Hematopoietic multipotent progenitor cell treated with erythropoietin and hydrocortisone succinate and interleukin-3 and kit ligand, for 8 days (in vitro differentiated cells): ENCODE results near the gene NT5C2.
A peak's percentile ranks its signal among the peaks of the same experiment; 100 is the strongest.
"Not testable (repeated sequence)": the region's sequence is repeated elsewhere in the genome, so short reads cannot be mapped to it uniquely, and the experiment has no call there.

Experiments
- DNase-seq: peaks from one replicate; pipeline ENCODE4 v3.0.0-alpha.2; 2015

The NT5C2 gene

DNA sequence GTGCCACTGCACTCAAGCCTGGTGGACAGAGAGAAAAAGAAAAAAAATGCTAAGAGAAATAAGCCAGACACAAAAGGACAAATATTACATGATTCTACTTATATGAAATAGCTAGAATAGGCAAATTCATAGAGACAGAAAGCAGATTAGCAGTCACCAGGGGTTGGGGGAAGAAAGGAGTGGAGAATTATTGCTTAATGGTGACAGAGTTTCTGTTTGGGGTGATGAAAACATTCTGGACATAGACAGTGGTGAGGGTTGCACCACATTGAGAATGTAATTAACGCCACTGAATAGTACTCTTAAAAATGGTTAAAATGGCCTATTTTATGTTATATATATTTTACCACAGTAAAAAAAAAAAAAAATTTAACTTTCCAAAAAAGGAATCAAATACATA lies 6.4 kb upstream of the NT5C2 start:
- no peak for DNase-seq

DNA sequence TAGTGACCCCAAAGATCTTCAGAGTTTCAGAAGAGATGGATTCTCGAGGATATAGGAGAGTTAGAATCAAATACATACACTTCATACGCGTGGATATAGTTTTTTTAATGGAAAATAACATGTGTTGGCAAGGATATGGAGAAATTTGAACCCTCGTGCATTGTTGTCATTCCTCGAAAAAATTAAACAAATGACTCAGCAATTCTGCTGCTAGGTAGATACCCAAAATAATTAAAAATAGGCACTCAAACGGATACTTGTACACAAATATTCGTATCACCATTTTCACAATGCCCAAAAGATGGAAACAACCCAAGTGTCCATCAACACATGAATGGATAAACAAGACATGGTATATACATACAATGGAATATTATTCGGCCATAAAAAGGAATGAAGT lies 5.6 kb upstream of the NT5C2 start:
- no peak for DNase-seq

DNA sequence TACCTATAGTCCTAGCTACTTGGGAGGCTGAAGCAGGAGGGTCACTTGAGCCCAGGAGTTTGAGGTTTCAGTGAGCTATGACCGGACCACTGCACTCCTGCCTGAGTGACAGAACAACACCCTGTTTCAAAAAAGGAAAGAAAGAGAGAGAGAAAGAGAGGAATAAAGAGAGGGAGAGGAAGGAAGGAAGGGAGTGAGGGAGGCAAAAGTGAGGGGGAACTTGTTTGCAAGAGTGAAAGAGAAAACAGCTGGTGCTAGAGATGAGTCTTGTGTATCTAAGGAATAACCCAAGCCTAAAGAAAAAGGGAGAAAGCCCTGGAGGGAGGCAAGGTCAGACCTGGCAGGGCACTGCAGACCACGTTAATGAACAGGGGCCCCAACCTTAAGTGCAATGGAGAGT lies 4.8 kb upstream of the NT5C2 start:
- DNase-seq, result no peak

DNA sequence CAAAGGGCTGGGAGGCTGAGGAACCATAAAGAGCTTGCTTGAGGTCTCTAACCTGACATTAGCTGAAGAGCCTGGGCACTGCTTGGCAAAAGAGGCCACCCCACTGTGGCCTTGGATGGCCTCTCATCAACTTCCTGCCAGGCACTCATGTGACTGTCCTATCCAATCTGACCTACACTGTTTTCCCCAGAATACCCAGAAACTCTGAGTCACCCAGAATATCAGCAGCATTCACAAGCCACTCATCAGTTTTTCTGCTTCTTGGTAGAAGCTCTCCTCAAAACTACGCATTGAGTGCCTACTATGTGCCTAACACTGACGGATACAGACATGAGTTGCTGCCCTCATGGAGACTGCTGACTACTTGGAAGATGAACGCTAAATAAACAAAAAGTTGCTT lies 4.1 kb upstream of the NT5C2 start:
- DNase-seq, result peak; percentile 98

GRCh38 chr10:103196516-103196915 lies 3.4 kb upstream of the NT5C2 start:
- no peak for DNase-seq

DNA sequence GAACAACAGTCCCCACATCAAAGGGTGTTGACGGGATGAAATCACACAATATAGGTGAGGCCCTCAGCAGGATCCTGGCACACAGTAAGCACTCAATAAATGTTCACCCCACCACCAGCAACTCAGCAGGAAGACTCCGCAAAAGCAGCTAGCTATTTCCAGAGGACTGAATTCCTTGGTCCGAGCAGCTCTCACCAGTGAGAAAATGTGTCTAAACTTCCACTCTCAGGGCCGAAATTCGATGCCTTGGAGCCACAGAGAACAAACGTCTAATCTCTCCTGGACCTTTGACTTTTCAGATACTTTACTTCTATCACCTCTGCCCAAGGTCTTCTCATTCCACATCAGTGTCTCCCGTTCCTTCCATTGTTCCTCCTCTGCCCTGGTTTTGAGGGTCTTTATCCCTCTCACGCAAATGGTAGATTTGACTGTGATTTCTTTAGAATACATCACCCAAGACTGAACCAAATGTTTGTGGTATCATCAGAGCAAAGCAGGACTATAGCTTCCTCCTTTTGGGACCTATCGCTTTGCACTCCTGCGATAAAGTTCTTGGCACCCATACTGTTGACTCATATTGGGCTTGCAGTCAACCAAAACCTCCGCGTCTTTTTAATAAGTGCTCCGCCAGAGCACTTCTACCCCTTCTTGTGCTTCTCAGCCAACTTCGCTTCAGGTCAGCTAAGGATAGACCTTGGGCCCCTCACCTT lies 903 bp upstream of the NT5C2 start:
- peak; percentile 95 for DNase-seq

GRCh38 chr10:103192451-103193106 lies 493 bp downstream of the NT5C2 start:
- peak; percentile 77 for DNase-seq

- DNase-seq, result no peak
Measured at GRCh38 chr10:103192089-103192450, 1.0 kb downstream of the NT5C2 start.

GRCh38 chr10:103191198-103191597 lies 1.9 kb downstream of the NT5C2 start:
- not testable (repeated sequence) for DNase-seq

DNA sequence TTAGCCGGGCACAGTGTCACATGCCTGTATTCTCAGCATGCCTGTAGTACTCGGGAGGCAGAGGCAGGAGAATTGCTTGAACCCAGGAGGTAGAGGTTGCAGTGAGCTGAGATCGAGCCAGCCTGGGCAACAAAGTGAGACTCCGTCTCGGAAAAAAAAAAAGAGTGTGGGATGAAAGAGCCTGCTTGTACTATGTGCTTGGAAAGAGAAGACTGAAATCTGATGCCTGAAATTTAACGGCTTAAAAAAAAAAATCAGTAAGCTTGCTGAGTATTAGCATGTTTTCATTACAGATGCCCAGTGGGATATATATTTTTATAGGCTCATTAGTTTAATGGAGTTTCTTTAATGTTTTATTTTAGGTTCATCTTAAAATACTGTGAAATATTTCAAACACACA lies 4.2 kb downstream of the NT5C2 start:
- DNase-seq, result no peak

GRCh38 chr10:103186128-103186527 lies 6.9 kb downstream of the NT5C2 start:
- no peak for DNase-seq

DNA sequence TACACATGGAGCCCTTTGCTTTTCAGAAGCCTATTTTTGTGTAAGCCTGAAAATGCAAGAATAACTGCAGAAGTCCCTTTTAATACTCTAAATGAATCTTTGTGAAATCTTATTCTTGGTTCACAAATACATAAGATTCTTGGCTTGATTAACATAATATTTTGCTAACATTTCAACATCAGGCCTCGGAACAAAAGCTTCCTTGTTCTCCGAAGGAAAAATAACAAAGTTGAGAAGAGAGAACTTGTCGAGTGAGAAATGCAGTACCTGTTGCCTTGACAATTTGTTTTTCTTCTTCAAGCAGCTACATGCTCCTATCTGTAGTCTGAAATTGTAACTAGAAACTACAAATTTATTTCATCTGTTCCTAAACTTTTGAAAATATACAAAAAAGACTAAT lies 8.5 kb downstream of the NT5C2 start:
- DNase-seq, result no peak

DNA sequence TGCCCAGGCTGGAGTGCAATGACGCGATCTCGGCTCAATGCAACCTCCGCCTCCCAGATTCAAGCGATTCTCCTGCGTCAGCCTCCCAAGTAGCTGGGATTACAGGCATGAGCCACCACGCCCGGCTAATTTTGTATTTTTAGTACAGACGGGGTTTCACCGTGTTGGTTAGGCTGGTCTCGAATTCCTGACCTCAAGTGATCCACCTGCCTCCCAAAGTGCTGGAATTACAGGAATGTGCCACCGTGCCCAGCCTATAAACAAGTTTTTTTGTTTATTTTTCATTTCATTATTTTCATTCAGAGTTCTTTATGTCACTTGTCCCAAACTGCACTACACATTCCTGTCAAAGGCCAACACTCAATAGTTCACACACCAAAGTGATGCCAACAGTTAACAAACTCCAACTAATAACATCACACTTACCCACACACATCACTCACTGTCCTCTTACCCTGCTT lies 9.1 kb downstream of the NT5C2 start:
- DNase-seq, result not testable (repeated sequence)

GRCh38 chr10:103181244-103181643 lies 11.8 kb downstream of the NT5C2 start:
- DNase-seq, result peak; percentile 56

DNA sequence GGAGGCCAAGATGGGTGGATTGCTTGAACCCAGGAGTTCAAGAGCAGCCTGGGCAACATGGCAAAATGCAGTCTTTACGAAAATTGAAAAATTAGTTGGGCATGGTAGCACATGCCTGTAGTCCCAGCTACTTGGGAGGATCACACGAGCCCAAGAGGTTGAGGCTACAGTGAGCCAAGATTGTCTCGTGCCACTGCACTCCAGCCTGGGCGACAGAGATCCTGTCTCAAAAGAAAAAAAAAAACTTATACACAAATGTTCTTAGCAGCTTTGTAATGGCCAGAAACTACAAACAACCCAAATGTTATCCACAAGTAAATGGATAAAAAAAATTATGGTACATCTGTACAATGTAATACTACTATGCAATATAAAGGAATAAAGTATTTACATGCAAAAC lies 12.6 kb downstream of the NT5C2 start:
- DNase-seq, result no peak

- no peak for DNase-seq
Measured at GRCh38 chr10:103177123-103177522, 15.9 kb downstream of the NT5C2 start.

DNA sequence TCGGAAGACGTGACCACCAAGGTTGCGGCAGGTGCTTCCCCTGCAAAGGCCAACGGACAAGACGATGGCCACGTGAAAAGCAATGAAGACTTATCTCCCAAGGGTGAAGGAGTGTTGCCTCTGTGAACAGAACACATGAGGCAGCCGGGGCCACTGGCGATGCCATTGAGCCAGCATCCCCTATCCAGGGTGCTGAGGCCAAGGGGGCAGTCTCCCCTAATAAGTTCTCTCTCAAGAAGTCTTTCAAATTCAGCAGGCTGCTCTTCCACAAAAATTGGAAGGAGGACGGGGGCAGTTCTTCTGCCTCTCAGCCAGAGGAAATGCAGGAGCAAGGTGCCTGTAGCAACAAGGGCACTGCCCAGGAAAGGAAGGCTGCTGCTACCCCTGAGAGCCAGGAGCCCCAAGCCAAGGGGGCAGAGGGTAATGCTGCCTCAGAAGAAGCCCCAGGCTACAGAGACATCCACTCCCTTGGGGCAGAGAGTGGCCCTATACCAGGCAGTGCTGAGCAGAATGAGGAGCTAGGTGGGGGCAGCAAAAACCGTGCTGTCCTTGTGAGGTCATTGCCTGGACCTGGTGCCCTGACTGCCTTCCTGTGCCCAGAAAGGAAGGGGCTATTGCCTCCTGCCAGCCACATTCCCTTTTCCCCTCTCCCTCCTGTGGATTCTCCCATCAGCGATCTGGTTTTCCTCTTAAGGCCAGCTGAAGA lies 17.3 kb downstream of the NT5C2 start:
- DNase-seq, result no peak

DNA sequence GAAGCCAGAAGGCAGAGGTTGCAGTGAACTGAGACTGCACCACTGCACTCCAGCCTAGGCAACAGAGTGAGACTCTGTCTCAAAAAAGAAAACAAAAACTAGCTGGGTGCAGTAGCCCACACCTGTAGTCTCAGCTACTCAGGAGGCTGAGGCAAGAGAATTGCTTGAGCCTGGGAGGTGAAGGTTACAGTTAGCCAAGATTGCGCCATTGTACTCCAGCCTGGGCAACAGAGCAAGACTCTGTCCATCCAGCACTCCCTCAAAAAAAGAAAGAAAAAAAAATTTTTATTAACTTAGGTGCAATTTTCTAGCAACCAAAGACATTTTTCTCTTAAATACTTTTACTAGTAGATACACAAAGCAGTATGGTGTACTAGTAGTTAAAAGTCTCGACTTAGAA lies 18.7 kb downstream of the NT5C2 start:
- not testable (repeated sequence) for DNase-seq

DNA sequence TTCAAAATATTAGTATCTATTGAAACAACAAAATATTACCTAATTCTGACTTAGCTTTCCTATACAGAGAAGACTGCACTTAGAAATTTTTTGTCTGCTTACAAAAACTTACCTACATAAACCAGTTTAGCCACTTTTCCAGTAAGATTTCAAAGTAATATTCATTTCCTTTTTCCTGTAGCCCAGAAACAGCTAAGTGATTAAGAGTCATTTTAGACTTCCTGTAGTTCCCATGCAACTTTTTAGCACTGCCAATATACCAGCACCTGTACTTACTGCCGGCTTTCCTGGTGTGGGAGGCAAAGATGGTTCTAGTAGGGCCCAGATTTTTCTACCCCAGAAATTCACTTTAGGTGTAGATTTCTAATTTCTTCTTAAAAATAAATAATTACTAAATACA lies 21.8 kb downstream of the NT5C2 start:
- no peak for DNase-seq

GRCh38 chr10:103168438-103168837 lies 24.6 kb downstream of the NT5C2 start:
- no peak for DNase-seq

- DNase-seq, result not testable (repeated sequence)
Measured at GRCh38 chr10:103167554-103167953, 25.5 kb downstream of the NT5C2 start.

- DNase-seq, result no peak
Measured at GRCh38 chr10:103166523-103166922, 26.5 kb downstream of the NT5C2 start.

GRCh38 chr10:103163766-103164403 lies 29.2 kb downstream of the NT5C2 start:
- not testable (repeated sequence) for DNase-seq

GRCh38 chr10:103157246-103157645 lies 35.8 kb downstream of the NT5C2 start:
- no peak for DNase-seq
